H1 (cell line): Measurements from ENCODE around the gene DISP3. TPM values are rescaled to one million over a fixed set of nuclear protein-coding genes. Genes with fewer than 3 reads are reported as not detected.

Experiments used
- CBX8 ChIP-seq: fragments of 300-800, 300-1000 bp; sonication (generic); IDR thresholded peaks from 2 replicates; pipeline ENCODE4 v1.7.1; 2016; ENCODE audit warnings: low read depth, low read length, borderline replicate concordance
- E2F6 ChIP-seq: IDR thresholded peaks from 2 replicates; pipeline ENCODE4 v1.6.1; 2012; ENCODE audit warnings: inconsistent platforms
- GTF2F1 ChIP-seq: IDR thresholded peaks from 2 replicates; pipeline ENCODE4 v1.6.1; 2012; ENCODE audit warnings: low read depth, low read length, improper control_type of control experiment, borderline replicate concordance
- RNF2 ChIP-seq: fragments of 200-900, 300-1000 bp; sonication (generic); IDR thresholded peaks from 2 replicates; pipeline ENCODE4 v1.7.1; 2016; ENCODE audit warnings: borderline replicate concordance, low read depth, mild to moderate bottlenecking, antibody characterized with exemption, low read length; ENCODE audit not compliant: poor library complexity, severe bottlenecking; ENCODE audit errors: missing control alignments
- SAP30 ChIP-seq: fragments of 300-600 bp; sonication (generic); IDR thresholded peaks from 2 replicates; pipeline ENCODE4 v1.7.1; 2012; ENCODE audit warnings: low read length, moderate library complexity, mild to moderate bottlenecking, inconsistent platforms; ENCODE audit not compliant: insufficient read depth, insufficient replicate concordance
- SIRT6 ChIP-seq: IDR thresholded peaks from one replicate; pipeline ENCODE4 v1.7.1; 2012; ENCODE audit warnings: low read length, inconsistent platforms
- polyA plus RNA-seq, 7 experiments: library from polyadenylated mRNA; depleted of rRNA in 3 of 7; stranded (reverse) in 5 of 7; unstranded in 2 of 7; fragments of >200 nt in 5 of 7; fragments of 200-250 nt in 2 of 7; gene quantifications; 1 replicate in 5 of 7; 2 replicates in 1 of 7; 4 replicates in 1 of 7; pipeline versions ENCODE4 v1.2.1 to v1.2.3, GENCODE V29; 2011 to 2013; ENCODE audit warnings: missing spikeins in 2 of 7, mixed read lengths in 2 of 7
- total RNA-seq: library from RNA; stranded (reverse); fragmentation: NEBNext Ultra II Directional; extraction: Animal tissue kit (Norgen Biotek cat#: 25700); gene quantifications from 2 replicates; pipeline ENCODE4 v1.2.1, GENCODE V29; 2021
- TF ChIP-seq, protein P1 (sequence below): fragments of 300-600 bp; sonication (generic); IDR thresholded peaks from 2 replicates; pipeline ENCODE4 v1.7.1; 2012; ENCODE audit warnings: low read length, moderate library complexity, mild to moderate bottlenecking, inconsistent platforms; ENCODE audit not compliant: insufficient replicate concordance

The DISP3 gene
- total and polyA plus RNA-seq, 2 of the 8 experiments (the other 6 are each of a cell fraction or from before 2014, with no cell fraction given) = 3.4 to 4.6 TPM

DNA sequence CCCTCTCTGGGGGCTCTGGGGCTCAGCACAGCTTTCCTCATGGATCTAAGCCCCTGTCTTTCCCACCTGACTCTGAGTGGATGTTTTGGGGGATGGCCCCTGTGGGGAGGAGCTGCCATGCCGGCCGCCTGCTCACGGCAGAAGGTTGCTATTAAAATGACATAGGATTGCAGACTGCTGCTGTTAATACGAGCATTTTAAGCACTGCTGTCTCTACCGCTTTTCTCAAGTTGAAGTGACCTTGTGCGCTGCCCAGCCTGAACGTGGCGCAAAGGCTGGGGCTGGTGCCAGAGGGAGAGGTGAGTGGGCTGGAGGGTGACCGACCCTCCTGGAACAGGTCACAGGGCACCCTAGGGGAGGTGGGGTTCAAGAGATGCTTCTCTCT lies 58.4 kb downstream of the DISP3 start (continued):
- TF ChIP-seq, protein P1, sequence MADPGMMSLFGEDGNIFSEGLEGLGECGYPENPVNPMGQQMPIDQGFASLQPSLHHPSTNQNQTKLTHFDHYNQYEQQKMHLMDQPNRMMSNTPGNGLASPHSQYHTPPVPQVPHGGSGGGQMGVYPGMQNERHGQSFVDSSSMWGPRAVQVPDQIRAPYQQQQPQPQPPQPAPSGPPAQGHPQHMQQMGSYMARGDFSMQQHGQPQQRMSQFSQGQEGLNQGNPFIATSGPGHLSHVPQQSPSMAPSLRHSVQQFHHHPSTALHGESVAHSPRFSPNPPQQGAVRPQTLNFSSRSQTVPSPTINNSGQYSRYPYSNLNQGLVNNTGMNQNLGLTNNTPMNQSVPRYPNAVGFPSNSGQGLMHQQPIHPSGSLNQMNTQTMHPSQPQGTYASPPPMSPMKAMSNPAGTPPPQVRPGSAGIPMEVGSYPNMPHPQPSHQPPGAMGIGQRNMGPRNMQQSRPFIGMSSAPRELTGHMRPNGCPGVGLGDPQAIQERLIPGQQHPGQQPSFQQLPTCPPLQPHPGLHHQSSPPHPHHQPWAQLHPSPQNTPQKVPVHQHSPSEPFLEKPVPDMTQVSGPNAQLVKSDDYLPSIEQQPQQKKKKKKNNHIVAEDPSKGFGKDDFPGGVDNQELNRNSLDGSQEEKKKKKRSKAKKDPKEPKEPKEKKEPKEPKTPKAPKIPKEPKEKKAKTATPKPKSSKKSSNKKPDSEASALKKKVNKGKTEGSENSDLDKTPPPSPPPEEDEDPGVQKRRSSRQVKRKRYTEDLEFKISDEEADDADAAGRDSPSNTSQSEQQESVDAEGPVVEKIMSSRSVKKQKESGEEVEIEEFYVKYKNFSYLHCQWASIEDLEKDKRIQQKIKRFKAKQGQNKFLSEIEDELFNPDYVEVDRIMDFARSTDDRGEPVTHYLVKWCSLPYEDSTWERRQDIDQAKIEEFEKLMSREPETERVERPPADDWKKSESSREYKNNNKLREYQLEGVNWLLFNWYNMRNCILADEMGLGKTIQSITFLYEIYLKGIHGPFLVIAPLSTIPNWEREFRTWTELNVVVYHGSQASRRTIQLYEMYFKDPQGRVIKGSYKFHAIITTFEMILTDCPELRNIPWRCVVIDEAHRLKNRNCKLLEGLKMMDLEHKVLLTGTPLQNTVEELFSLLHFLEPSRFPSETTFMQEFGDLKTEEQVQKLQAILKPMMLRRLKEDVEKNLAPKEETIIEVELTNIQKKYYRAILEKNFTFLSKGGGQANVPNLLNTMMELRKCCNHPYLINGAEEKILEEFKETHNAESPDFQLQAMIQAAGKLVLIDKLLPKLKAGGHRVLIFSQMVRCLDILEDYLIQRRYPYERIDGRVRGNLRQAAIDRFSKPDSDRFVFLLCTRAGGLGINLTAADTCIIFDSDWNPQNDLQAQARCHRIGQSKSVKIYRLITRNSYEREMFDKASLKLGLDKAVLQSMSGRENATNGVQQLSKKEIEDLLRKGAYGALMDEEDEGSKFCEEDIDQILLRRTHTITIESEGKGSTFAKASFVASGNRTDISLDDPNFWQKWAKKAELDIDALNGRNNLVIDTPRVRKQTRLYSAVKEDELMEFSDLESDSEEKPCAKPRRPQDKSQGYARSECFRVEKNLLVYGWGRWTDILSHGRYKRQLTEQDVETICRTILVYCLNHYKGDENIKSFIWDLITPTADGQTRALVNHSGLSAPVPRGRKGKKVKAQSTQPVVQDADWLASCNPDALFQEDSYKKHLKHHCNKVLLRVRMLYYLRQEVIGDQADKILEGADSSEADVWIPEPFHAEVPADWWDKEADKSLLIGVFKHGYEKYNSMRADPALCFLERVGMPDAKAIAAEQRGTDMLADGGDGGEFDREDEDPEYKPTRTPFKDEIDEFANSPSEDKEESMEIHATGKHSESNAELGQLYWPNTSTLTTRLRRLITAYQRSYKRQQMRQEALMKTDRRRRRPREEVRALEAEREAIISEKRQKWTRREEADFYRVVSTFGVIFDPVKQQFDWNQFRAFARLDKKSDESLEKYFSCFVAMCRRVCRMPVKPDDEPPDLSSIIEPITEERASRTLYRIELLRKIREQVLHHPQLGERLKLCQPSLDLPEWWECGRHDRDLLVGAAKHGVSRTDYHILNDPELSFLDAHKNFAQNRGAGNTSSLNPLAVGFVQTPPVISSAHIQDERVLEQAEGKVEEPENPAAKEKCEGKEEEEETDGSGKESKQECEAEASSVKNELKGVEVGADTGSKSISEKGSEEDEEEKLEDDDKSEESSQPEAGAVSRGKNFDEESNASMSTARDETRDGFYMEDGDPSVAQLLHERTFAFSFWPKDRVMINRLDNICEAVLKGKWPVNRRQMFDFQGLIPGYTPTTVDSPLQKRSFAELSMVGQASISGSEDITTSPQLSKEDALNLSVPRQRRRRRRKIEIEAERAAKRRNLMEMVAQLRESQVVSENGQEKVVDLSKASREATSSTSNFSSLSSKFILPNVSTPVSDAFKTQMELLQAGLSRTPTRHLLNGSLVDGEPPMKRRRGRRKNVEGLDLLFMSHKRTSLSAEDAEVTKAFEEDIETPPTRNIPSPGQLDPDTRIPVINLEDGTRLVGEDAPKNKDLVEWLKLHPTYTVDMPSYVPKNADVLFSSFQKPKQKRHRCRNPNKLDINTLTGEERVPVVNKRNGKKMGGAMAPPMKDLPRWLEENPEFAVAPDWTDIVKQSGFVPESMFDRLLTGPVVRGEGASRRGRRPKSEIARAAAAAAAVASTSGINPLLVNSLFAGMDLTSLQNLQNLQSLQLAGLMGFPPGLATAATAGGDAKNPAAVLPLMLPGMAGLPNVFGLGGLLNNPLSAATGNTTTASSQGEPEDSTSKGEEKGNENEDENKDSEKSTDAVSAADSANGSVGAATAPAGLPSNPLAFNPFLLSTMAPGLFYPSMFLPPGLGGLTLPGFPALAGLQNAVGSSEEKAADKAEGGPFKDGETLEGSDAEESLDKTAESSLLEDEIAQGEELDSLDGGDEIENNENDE = no peak
- TF ChIP-seq SAP30 (no peak), RNF2 (no peak), CBX8 (no peak), SIRT6 (no peak), GTF2F1 (no peak), E2F6 (no peak)
